Kidney tubule cell (primary cell): ENCODE results near the gene UPK3BL1.
"Not testable (repeated sequence)": the region's sequence is repeated elsewhere in the genome, so short reads cannot be mapped to it uniquely, and the experiment has no call there.

Experiments
- DNase-seq: peaks from one replicate; pipeline ENCODE4 v3.0.0-alpha.2; 2018; ENCODE audit warnings: low spot score

The UPK3BL1 gene

DNA sequence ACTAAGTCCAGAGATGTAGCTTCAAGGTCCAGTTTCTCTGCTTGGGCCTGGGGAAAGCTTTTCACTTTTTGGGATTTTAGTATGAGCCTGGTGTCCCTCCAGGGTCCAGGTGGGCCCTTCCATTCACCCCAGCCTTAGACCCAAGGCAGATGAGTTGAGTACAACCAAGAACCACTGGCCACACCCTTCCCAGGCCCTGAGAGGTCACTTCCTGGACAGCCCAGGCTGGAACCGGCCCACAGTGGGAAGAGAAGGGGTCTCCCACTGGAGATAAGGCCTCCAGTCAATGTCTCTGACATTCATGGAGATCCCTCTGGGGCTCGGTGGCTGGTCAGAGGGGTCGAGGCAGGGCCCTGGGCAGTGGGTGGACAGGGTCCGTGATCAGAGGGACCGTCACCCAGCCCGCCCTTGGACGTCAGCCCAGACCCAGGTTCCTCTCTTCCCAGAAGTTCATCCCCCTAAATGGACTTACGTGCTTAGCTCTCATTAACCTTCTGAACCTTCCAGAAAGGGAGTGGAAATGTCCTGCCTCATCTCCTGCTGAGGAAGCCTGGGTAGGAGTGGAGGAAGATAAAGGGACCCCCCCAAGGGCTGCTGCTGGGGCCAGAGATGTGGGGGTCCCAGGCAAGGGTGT is 15.2 kb downstream of the UPK3BL1 start:
- DNase-seq = not testable (repeated sequence)

DNA sequence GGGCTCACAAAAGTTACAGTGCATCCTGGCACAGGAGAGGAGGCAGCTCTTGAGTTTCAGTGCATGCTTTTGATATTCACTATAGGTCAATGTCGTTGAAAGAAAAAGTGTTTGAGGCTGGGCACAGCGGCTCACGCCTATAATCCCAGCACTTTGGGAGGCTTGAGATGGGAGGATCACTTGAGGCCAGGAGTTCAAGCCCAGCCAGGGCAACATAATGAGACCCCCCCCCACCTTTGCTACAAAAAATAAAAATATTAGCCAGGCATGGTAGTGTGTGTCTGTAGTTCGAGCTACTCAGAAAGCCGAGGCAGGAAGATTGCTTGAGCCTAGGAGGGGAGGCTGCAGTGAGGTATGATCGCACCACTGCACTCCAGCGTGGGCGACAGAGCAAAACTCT is 24.5 kb downstream of the UPK3BL1 start:
- DNase-seq = peak; percentile 0

- DNase-seq = peak; percentile 1
Measured at GRCh38 chr7:102616507-102617125, 26.0 kb downstream of the UPK3BL1 start, which contains the start of gene RASA4. Gene RASA4 (minus strand): TSS chr7:102616756. CDS start chr7:102616689, 67 bp downstream.

DNA sequence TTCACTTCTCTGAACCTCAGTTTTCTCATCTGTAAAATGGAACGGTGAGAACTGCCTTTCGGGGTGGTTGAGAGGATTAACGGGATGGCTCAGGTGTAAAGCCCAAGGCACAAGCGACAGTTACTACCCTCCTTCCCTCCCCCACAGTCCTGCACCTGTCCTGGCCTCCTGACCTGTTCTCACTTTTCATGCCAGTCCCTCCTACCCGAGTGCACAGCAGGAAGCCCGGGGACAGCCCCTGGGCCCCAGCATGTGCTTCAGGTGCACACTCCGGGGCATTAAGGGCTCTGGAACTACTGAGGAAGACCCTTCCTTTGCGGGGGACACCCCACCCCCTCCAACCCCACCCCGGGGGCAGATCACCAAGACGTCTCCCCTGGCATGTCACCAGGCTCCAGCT is 26.7 kb downstream of the UPK3BL1 start:
- DNase-seq = not testable (repeated sequence)

DNA sequence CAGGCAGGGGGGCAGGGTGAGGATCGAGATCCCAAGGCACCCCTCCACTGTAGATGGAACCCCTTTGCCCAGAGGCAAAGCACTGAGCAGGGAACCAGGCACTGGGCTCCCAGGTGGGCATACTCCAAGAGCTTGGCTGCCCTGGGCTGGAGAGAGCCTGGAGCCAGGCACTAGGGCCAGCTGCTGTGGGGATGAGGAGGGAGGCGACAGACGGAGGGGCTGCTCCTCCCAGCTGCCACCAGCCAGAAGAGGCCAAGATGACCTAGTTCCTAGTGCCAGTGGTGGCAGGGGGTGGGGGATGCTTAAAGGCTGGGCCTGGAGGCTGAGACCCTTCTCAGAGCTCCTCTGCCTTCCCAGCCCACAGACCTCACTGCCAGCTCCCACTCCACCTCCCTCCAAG is 27.7 kb downstream of the UPK3BL1 start:
- not testable (repeated sequence) for DNase-seq

DNA sequence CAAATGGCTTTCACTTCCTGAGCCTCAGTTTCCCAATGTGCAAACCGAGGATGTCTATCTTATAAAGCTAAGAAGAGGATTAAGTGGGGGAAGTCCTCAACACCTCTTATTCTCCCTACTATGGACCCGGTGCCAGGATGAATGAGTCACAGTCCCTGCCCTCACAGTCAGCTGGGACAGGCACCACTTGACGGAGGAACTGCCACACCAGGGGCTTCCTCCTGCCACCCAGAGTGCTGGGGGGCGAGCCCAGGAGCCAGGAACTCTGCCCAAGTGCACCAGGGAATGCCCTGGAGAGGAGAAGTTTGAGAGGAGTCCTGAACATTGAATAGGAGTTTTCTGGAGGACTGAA is 28.3 kb downstream of the UPK3BL1 start:
- DNase-seq = not testable (repeated sequence)

- DNase-seq = not testable (repeated sequence)
Measured at GRCh38 chr7:102613575-102614345, 28.8 kb downstream of the UPK3BL1 start.

GRCh38 chr7:102611675-102612325 is 30.8 kb downstream of the UPK3BL1 start:
- DNase-seq = peak; percentile 26

DNA sequence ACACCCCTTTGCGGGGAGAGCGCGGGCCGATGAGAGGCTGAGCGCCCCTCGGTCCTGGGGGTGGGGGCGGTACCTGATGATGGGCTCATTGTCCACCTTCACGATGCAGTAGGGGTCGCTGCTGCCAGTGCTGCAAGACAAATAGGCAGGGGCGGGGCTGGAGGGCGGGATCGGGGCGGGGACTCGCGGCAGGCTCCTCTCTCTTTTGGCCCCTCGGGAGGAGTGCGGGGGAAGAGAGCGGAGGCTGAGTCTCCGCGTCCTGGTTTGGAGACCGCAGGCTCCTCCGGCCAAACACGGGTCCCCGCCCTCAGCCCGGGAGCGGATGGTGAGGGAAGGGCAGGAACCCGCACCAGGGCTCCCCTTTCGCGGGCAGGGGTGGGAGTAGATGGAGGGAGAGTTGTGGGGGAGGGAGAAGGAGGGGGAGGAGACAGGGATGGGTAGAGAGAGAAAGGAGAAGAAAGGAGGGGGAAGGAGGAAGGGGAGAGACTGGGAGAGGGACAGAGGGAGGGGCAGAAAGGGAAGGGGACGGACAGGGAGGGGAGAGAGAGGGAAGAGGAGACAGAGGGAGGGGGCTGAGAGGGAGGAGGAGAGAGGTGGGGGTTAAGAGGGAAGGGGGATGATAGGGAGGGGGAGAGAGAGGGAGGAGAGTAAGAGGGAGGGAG is 31.4 kb downstream of the UPK3BL1 start:
- DNase-seq = not testable (repeated sequence)

DNA sequence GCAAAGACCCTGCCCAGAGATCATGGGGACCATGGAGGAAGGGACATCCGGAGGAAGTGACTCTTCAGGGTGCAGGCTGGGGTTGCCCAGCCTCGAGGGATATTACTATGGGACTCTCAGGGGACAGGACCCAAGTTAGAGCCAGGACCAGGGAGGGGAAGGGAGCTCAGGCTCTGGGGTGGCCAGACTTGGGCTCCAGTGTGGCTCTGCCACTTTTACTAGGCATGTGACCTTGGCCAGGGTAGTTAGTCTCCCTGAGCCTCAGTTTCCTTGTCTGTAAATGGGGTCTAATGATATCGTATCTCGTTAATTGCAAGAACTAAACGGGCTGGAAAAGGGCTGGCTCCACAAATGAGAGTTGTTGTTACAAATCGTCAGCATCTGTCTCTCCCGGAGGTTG is 32.1 kb downstream of the UPK3BL1 start:
- DNase-seq = not testable (repeated sequence)

DNA sequence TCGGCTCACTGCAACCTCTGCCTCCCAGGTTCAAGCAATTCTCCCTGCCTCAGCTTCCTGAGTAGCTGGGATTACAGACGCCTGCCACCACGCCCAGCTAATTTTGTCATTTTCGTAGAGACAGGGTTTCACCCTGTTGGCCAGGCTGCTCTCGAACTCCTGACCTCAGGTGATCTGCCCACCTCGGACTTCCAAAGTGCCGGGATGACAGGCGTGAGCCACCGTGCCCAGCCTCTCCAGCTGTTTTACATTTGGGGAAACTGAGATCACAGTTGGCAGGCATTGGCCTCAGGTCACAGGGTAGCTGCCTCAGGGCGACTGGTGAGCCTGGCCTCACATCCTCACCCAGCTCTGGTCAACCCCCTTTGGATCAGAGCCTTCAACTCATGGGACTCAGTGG is 32.9 kb downstream of the UPK3BL1 start:
- DNase-seq = not testable (repeated sequence)

- DNase-seq = not testable (repeated sequence)
Measured at GRCh38 chr7:102606848-102607247, 35.7 kb downstream of the UPK3BL1 start.

GRCh38 chr7:102604431-102605145 is 38.0 kb downstream of the UPK3BL1 start:
- DNase-seq = not testable (repeated sequence)

- not testable (repeated sequence) for DNase-seq
Measured at GRCh38 chr7:102602317-102602716, 40.3 kb downstream of the UPK3BL1 start.

DNA sequence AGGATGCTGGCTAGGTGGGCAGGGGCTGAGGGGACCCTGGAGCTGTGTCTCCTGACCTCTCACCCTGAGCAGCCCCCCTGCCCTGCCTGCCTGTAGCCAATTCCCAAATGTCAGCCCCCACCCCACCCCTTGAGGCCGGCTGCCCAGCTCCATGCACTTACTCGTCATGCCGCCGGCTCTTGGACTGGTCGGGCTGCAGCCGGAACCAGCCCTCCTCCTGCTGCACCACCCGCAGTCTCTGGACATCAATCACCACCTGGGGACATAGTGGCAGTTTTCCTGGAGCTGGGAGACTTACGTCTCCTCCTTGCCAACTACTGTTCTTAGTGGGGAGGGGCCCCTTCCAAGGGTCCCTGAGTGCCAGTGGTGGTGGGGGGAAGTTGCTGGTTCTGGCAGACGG is 42.9 kb downstream of the UPK3BL1 start:
- DNase-seq = not testable (repeated sequence)

DNA sequence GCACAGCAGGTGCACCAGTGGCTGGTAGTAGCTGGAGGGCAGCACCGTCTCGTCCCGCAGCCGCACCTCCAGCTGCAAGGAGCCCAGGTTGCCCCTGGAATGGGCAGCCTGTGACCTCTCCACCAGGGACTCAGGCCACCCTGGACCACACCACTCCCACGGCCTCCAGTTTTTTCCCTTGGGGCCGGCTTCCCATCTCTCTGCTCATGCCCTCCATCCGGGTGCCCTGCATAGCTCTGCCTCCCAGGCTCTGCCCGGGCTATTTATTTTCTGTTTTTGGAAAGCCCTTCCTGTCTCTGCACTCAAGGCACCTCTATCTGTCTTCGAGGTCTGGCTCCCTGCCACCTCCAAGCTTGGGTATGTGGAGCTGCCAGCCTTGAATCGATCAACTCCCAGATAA is 46.6 kb downstream of the UPK3BL1 start:
- not testable (repeated sequence) for DNase-seq

- DNase-seq = not testable (repeated sequence)
Measured at GRCh38 chr7:102593637-102594334, 48.8 kb downstream of the UPK3BL1 start.

GRCh38 chr7:102592477-102593019 is 50.0 kb downstream of the UPK3BL1 start:
- not testable (repeated sequence) for DNase-seq

- DNase-seq = not testable (repeated sequence)
Measured at GRCh38 chr7:102589857-102590256, 52.7 kb downstream of the UPK3BL1 start.
